Measurements from ENCODE around the gene CDH22.
A peak's percentile ranks its signal among the peaks of the same experiment; 100 is the strongest.

The CDH22 gene, protein sequence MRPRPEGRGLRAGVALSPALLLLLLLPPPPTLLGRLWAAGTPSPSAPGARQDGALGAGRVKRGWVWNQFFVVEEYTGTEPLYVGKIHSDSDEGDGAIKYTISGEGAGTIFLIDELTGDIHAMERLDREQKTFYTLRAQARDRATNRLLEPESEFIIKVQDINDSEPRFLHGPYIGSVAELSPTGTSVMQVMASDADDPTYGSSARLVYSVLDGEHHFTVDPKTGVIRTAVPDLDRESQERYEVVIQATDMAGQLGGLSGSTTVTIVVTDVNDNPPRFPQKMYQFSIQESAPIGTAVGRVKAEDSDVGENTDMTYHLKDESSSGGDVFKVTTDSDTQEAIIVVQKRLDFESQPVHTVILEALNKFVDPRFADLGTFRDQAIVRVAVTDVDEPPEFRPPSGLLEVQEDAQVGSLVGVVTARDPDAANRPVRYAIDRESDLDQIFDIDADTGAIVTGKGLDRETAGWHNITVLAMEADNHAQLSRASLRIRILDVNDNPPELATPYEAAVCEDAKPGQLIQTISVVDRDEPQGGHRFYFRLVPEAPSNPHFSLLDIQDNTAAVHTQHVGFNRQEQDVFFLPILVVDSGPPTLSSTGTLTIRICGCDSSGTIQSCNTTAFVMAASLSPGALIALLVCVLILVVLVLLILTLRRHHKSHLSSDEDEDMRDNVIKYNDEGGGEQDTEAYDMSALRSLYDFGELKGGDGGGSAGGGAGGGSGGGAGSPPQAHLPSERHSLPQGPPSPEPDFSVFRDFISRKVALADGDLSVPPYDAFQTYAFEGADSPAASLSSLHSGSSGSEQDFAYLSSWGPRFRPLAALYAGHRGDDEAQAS

DNA sequence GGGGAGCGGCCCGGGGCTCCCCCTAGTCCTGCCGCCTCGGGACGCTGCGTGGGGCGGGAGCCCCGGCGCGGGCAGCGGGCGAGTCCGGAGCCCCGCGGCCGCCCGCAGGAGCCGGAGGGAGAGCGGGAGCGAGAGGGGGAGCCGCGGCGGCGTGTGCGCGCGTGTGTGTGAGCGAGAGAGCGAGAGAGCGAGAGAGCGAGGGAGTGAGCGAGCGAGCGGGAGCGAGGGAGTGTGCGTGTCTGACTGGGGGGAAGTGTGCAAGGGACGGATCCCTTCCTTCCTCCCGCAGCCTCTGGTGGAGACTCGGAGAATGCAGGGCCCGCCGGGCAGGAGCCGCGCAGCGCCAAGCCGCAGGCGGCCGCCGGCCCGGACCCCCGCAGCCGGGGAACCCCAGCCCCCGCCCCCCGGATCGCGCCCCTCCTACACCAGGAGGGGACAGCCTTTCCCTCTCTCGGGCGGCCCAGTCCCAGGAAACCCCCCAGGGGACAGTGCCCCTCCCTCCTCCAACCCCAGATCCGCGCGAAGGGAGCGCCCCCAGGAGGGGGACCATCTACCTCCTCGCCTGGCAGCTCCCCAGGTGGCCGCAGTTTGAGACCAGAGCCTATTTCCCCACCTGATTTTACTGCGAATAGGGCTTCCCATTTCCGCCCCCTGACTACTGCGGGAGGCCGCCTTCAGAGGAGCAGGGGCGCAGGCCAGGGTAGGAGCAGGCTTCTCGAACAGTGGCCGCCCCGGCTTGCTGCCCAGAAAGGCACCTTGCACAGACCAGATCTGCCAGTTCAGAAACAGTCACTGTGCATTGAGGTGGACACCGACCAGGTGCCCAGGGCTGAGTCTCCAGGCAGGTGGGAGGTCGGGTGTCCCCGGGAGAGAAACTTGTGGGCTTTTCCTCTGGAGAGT is at the start of gene CDH22:
CDH22 (minus strand) TSS at position 241 of the 900 bp plus-strand sequence. CDS start 57,204 bp downstream, outside the sequence.
- peak; percentile 50 to 61 for DNase-seq

DNA sequence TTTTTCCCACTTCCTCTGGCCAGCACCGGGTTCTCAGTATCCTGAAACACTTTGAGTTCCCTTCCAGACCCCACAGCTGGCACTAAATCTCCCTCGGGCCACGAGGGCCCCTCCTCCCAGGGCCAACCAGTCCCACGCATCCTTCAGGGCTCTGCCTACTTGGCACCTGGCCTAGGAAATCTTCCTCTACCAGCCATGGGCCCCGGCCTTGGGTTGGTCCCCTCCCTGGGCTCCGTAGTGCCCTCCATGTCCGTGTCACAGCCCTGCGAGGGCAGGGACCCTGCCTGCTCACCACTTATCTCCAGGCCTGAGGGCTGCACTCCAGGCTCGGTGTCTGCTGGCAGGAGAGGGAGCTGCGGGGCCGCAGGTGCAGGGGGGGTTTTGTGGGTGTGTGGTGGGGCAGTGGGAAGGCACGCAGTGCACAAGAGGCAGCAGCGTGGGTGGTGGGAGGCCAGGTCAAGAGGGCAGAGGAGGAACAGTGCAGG is 48.8 kb upstream of the CDH22 start:
- no peak for DNase-seq

DNA sequence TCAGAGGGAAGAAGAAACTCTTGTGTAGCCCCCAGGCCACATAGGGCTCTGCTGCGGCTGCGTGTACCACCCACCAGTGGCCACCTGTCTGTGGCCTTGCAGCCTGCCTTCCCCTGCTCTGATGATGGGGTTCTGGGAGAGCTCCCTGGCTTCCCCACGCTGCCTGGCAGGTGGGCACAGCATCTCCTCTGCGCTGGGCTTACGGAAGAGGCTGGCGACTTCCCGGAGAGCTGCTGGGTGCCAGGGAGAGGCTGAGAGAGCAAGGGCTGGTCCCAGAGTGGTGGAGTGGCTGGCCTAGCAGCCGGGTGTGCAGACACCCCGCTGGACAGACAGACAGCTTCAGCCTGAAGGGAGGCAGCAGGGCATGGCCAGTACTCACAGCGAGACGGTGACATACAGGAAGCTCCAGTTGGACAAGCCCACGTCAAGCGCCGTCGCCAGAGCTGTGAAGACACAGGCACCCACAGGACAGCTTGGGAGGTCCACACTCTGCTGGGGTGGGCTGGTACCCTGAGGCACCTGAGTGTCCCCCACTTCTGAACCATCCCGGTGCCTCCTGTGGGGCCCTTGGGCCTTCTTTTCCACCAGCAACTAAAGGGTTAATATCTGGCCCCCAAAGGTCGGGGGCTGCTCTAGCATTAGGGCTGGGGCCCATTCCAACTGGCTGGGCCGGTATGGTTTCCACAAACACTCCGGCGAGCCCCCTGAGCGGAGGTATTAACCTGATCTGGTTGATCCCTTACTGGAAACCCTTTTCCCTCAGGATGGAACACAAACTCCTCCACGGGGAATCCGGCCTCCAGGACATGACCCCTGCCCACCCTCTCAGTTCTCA is 48.1 kb upstream of the CDH22 start:
- no peak for DNase-seq

DNA sequence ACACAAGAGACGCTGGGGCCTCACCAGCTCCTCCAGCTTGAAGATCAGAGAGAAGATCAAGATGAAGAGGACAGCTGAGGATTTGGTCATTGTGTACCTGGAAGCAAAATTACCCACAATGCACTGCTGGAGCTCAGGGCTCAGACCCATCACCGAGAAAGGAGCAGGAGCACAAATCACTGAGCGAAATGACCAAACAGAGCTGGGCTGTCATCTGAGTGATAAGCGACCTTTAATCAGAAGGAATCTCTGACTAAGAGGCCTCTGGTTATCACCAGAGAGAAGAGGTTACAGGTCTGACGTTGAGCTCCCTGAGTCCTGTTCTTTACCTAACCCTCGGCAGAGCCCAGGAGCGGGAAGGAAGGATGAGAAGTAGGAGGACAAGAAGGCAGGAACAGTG is 47.5 kb upstream of the CDH22 start:
- DNase-seq: no peak

DNA sequence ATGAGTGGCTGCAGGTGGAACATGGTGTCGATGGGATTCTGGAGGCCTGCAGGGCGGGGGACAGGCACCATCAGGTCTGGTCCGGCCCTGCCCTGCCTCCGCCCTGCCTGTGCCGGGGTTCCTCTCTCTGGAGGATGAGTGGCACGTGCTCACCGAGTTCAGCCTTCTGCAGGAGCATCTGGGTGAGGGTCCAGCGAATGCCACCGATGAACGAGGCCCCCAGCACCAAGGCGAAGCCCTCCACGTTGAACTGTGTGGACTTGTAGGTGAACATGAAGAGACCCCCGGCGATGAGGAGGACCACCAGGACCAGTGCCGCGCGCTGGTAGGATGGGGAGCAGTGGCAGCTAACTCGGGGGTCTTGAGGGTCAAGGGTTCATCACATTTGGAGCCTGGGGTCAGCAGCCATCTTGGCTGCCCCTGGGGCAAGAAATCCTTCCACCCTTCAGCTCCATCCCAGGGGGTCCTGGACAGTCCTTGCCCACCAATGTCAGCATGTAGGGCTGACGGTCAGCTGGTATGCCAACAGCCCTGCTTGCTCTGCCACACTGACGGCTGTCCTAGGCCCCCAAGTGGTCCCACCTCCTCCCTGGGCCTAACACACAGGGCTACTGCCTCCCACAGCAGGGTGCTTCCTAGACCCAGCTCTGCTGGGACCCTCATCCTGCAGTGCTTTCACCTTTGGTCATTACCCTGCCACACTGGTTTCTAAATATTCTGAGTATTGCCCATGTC is 46.8 kb upstream of the CDH22 start:
- DNase-seq: no peak

DNA sequence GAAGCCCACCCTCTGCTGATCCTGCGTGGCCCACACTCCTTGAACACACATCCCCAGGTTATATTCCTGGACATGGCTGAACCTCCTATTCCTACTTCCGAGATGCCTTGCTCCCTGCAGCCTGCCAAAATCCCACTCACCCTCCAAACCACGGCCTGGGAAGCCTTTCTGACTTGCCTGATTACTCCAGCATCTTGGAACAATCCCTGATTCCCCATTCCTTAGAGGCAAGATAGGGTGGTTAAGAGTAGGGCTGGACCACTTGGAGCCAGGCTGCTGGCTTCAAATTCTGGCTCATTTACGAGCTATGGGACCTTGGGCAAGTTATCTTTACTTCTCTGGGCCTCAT is 45.9 kb upstream of the CDH22 start:
- DNase-seq: no peak

DNA sequence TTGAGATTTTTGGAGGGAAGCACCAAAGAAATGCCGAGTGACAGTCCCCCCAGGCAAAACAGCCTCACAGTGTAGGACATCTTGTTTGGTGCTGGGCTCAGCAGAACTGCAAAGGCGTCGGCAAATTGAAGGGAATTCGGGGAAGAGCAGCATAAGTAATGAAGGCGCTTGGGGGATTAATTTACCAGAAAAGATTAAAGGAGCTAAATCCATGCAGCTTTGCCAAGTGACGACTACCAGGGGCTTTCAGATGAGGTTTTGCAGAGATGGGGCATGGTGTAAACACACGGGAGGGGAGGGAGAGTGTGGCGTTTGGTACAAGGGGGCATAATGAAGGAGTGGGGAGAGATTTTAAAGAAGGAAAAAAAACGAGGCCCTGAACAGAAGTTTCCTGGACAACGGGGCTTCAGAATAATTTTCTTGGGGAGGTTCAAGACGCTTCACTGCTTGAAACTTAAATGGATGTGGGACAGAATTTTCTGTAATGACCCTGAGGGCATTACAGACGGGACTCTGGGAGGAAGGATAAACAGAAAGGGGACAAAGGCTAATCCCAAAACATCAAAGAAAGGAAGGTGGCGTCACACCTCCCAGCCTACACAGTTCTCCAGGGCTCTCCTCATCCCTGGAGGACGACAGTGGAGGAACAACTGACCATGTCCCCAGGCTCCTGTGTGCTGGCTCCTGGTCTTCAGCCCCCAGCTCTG is 45.4 kb upstream of the CDH22 start:
- DNase-seq: no peak

DNA sequence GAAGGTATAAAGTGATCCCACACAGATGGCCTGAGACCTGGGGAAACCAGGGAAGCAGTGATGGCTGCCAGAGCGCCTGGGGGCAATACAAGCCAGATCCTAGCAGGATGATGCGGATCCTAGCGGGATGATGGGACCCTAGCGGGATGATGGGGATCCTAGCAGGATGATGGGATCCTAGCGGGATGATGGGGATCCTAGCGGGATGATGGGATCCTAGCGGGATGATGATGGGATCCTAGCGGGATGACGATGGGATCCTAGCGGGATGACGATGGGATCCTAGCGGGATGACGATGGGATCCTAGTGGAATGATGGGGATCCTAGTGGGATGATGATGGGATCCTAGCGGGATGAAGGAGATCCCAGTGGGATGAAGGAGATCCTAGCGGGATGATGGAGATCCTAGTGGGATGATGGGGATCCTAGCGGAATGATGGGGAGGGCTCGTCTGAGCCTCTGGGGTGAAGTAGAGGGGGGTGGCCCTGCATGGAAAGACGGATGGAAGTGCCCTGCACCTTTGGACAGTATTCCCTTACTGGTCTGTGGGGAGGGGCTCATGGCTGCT is 44.2 kb upstream of the CDH22 start:
- DNase-seq: no peak

DNA sequence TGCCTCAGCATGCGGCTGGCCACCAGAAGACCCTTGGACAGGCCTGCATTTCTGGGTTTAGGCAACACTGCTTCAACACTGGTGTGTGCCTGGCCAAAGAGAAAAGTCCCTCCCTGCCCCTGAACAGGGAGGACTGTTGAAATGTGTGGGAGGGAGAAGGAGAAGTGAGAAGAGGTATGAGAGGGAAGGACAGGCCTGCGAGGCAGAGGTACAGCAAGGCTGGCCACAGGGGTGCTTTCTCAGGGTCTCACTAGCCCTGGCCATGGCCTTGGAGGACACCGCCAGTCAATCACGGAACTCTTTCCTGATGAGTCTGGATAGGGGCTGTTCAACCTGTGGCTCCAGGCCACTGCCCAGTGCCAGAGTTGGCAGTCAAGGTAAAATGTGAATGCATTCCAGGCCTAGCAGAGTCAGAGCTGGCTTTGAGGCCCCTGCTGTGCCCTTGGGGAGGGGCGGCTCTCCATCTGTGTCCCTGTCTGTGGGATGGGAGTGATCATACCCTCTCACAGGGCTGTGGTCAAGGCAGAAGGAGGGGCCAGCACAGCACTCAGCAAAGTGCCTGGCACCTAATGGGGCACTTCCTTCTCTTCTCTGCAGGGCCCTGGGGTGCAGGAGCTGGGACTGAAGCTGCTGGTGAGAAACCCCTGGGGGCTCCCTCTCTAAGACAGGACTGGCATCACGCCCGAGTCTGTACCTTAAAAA is 43.2 kb upstream of the CDH22 start:
- DNase-seq: no peak

DNA sequence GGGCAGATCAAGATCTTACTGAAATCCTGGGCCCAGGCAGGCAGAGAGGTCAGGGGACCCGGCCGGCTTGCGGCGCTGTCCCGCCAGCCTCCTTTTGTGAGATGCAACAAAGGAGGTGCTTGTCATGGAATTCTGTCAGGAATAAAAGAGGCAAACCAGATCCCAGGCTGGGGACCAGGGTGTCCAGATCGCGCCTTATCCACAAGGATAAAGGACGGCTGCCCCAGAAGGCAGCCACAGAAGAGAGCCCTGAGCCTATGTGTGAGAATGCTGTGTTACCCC is 42.6 kb upstream of the CDH22 start:
- no peak for DNase-seq

DNA sequence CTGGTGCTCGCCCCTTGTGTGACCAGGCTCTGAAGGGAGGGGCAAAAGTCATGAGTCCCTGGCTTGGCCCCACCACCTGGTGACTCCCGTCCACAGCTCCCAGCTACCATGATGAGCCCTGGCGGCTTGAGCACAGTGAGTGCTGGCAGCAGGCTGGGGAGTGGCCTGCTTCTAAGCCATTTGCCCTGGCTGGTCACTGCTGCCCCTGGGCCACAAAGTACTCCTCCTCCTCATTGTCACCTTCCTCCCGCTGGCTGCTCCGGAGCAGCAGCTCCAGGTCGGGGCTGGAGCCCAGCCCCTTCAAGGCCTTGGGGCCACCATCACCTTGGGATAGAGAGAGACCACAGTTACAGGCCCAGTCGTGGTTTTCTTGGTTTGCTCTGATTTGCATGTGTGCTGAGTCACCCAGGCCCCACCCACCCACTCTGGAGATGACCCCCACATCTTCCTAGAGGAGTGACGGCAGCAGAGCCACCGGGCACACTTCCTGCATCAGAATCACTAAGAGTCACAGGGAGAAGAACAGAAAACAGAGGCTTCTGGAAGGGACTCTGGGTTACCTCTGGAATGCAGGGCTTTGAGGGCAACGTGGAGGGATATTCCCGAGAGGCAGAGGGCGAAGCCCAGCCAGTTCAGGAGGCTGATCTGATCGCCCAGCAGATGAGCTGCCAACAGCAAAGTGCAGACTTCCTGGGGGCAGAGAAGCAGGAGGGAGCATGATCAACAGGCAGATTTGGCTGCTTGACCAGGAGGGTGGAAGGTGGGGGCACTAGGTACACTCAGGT is 42.1 kb upstream of the CDH22 start:
- DNase-seq: no peak

DNA sequence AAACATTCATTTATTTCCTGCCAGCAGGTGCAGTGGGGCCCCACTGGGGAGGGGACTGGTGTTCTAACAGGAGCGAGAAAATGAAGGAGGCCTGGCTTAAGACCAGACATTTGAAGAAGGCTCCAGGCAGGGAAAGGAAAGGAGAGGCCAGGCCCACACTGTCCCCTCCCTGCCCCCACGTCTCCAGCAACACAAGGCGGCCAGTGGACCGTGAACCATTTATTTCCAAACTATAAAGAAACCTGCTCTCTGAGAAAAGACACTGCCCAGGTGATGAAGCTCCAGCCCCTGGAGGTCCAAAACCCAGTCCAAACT is 41.4 kb upstream of the CDH22 start:
- no peak for DNase-seq

DNA sequence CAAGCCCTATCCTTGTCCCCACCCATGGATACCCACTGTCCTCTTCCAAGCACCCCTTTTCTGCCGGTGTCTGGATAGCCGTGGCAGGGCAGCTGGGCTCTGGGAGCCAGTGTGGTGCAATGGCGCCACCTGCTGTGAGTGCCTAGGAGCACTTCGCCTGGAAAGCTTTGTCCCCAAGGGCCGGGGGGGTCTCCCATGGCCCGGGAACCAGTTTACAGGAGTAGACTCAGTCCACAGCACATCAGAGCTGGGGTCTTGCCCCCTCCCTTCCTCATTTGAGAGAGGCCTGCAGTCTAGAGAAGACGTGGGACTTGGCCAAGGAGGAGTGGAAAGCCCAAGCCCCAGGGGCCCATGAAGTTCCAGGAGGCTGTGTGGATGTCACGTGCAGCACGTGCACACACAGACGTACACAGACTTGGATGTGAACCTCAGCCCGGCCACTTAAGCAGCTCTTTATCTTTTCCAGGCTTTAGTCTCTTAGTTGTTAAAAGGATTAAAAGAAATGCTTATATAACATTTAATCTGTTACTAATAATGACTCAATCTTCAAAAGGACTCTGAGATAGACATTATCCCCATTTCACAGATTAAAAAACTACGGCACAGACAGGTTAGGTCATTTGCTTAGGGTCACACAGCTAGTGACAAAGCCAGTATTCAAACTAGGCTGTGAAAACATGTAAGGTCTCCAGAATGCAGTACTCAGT is 40.9 kb upstream of the CDH22 start:
- peak; percentile 32 to 38 for DNase-seq

DNA sequence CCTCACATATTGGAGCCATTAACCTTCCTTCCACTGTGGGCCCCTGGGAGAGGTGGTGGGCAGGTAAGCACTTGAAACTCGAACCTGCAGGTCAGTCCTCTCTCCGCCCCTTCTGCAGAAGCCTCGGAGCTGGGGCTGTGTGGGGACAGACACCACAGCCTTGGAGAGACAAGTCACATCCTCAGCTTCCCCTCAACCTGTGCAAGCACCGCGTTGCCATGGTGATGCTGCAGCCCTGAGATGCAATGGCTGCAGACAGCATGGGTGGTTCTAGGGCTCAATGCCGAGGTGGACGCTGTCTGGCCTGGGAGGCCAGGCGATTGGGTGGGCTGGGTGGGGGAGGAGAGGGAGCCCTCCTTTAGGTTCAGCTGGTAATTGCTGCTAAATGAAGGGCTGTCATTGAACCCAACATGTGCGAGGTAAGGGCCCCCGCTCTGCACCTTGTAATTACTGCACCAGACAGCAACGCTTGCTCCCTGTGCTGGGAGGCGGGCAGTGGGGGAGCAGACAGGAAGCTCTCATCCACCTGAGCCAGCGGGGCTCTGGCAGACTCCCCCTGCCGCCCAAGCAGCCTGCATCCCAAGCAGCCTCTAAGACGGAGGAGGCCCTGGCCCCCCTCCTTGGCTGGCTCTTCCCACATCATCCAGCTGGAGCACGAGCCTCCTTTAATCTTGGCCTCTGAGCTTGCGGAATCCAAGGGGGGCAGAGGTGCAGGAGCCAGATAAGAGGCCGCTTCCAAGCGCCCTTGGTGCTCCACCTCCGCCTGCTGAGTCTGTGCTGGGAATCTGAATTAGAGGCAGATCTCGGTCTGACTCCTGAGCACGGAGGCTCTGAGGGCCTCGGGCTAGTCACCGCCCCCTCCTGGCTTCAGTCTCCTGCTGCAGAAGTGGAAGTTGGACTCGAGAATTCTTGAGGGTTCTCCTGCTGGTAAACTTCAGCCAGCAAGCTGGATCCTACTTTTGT is 39.8 kb upstream of the CDH22 start:
- no peak for DNase-seq

DNA sequence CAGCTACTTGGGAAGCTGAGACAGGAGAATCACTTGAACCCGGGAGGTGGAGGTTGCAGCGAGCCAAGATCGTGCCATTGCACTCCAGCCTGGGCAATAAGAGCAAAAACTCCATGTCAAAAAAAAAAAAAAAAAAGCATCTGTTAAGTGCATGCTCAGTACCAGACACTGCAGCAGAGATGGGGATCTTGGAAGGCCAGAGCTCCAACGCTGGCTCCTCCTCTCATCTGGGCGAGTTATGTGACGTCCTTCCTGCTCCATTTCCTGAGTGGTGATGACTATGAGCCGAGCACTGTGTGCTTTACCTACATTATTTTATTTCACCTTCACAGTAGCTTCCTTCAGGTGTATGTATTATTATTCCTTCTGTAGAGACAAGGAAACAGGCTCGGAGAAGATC is 38.5 kb upstream of the CDH22 start:
- no peak for DNase-seq

DNA sequence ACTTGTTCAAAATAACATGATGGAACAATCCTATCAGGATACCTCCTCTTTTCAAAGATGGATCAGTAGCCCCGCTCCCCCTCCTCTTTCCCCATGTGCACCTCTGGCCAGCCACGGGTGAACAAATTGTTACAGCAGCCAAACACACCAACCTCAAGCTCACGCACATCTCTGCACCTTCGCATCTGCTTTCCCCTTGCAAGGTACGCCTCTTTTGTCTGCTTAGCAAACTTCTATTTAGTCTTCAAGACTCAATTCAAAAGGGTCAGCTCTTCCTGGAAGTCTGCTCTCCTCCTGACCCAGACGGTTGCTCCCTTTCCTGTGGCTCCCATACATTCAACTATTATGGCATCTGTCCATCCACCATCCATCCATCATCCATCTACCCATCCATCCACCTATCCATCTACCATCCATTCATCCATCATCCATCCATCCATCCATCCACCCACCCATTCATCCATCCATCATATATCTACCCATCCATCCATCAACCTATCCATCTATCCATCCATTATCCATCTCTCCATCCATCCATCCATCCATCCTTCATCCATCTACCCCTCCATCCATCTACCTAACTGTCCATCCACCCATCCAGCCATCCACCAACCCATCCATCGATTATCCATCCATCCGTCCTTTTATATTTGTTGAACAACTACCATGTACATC is 36.3 kb upstream of the CDH22 start:
- DNase-seq: no peak

DNA sequence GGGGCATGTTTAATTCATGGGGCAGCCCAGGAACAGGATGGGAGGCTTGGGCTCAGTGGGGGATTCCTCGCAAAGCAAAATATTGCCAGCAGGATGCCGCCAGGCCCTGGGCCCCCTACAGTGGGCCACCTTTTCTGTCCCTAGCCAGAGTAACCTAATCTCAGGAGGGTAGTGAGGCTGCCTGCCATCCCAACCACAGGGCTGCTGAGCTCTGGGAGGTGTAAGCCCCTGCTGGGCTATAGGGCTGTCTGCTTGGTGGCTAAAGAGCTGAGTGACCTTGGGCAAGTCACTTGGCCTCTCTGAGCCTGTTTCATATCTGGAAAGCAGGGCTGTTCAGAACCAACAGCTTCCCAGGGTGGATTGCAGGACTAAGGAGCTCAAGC is 35.7 kb upstream of the CDH22 start:
- no peak for DNase-seq
